Transverse colon (tissue), 4 donors: ENCODE data around the gene CCSER2.

Experiments used
- CTCF ChIP-seq, 5 experiments: fragments of 200-600 bp in 3 of 5; fragments of 450-650 bp in 2 of 5; sonication (generic) in 3 of 5; IDR thresholded peaks; 1 replicate in 2 of 5; 2 replicates in 3 of 5; pipeline ENCODE4 v1.5.1; 2016 to 2017; ENCODE audit warnings: antibody characterized with exemption in 5 of 5, inconsistent platforms in 3 of 5, mild to moderate bottlenecking in 2 of 5, moderate library complexity in 1 of 5
- POLR2AphosphoS5 ChIP-seq, 3 donors: sonication (generic); formaldehyde crosslinking; IDR thresholded peaks; one replicate each; pipeline ENCODE4 v1.6.1; 2016; ENCODE audit warnings: antibody characterized with exemption in 3 of 3

GRCh38 chr10:84538036-84538435 lies 209.6 kb downstream of the CCSER2 start:
- TF ChIP-seq POLR2AphosphoS5 (IDR thresholded peaks at IDR 0.05) (no peak), CTCF (IDR thresholded peaks at IDR 0.05) (no peak)
